HCT116 (cell line): Measurements from ENCODE around the gene NELL1.

Source experiments
- CTCF ChIP-seq, 3 experiments: fragments of 200-600 bp in 1 of 3; sonication (generic) in 1 of 3; IDR thresholded peaks in 2 of 3; conservative IDR thresholded peaks in 1 of 3; 2 replicates each; pipeline ENCODE4 v1.5.1; 2012 to 2017; ENCODE audit warnings: low read depth in 2 of 3, low read length in 2 of 3, antibody characterized with exemption in 1 of 3, borderline replicate concordance in 1 of 3, control low read depth in 1 of 3, mild to moderate bottlenecking in 1 of 3, mixed read lengths in 1 of 3, mixed run types in 1 of 3, moderate library complexity in 1 of 3; ENCODE audit not compliant: insufficient read depth in 1 of 3
- EZH2 ChIP-seq: fragments of 200-600 bp; sonication (generic); IDR thresholded peaks from 2 replicates; pipeline ENCODE4 v1.6.1; 2017; ENCODE audit warnings: antibody characterized with exemption, mixed run types
- TCF7L2 ChIP-seq: IDR thresholded peaks from 2 replicates; pipeline ENCODE4 v1.7.0; 2011; ENCODE audit warnings: borderline replicate concordance, inconsistent platforms; ENCODE audit not compliant: insufficient read depth, insufficient read length; ENCODE audit errors: extremely low read depth
- ZBTB33 ChIP-seq: IDR thresholded peaks from 2 replicates; pipeline ENCODE4 v1.6.1; 2011; ENCODE audit warnings: mild to moderate bottlenecking, low read length, moderate library complexity; ENCODE audit not compliant: insufficient replicate concordance; ENCODE audit errors: extremely low read depth

- no peak for TF ChIP-seq EZH2
- no peak for TF ChIP-seq CTCF (IDR thresholded peaks at IDR 0.05 in 2 of 3, conservative IDR thresholded peaks at IDR 0.05 in 1 of 3; ENCODE audit: borderline replicate concordance in 1 of 3, insufficient read depth in 1 of 3, low read depth in 2 of 3, low read length in 2 of 3)
- no peak for TF ChIP-seq TCF7L2
- TF ChIP-seq ZBTB33, result no peak
These were observed 436.0 kb downstream of the NELL1 start for GRCh38 chr11:21105196-21105917.
